Gastrocnemius medialis (tissue), 4 donors: Measurements from ENCODE around the gene TBX21.

ENCODE experiments used
- POLR2A ChIP-seq, 2 donors: fragments of 450-650 bp; IDR thresholded peaks; one replicate each; pipeline ENCODE4 v1.6.1; 2017; ENCODE audit warnings: antibody characterized with exemption in 2 of 2, mild to moderate bottlenecking in 2 of 2, moderate library complexity in 2 of 2
- TF ChIP-seq, protein P1 (sequence below), 5 experiments: fragments of 450-650 bp in 3 of 5; fragments of 200-600 bp in 2 of 5; sonication (generic) in 2 of 5; IDR thresholded peaks in 4 of 5; conservative IDR thresholded peaks in 1 of 5; 1 replicate in 4 of 5; 2 replicates in 1 of 5; pipeline ENCODE4 v1.5.1; 2016 to 2019; ENCODE audit warnings: antibody characterized with exemption in 5 of 5, mild to moderate bottlenecking in 3 of 5, moderate library complexity in 3 of 5

DNA sequence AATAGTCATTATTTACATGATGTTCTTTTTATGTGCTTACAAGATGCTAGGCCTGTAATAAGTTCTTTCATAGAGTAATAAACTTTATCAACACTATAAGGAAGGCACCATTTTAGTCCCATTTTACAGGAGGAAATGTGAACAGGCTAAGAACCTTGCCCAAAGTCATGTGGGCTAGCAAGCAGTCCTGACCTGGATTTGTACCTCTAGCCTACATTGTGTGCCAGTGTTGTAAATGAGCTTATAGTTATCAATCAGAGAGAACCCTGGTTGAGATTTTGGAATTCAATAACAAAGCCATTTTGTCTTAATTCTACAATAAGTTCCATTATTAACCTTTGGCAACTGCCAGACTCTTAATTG is 45.7 kb upstream of the TBX21 start:
- TF ChIP-seq, protein P1, sequence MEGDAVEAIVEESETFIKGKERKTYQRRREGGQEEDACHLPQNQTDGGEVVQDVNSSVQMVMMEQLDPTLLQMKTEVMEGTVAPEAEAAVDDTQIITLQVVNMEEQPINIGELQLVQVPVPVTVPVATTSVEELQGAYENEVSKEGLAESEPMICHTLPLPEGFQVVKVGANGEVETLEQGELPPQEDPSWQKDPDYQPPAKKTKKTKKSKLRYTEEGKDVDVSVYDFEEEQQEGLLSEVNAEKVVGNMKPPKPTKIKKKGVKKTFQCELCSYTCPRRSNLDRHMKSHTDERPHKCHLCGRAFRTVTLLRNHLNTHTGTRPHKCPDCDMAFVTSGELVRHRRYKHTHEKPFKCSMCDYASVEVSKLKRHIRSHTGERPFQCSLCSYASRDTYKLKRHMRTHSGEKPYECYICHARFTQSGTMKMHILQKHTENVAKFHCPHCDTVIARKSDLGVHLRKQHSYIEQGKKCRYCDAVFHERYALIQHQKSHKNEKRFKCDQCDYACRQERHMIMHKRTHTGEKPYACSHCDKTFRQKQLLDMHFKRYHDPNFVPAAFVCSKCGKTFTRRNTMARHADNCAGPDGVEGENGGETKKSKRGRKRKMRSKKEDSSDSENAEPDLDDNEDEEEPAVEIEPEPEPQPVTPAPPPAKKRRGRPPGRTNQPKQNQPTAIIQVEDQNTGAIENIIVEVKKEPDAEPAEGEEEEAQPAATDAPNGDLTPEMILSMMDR (IDR thresholded peaks at IDR 0.05 in 4 of 5, conservative IDR thresholded peaks at IDR 0.05 in 1 of 5): no peak
- no peak for TF ChIP-seq POLR2A (IDR thresholded peaks at IDR 0.05)
